ENCODE data around the gene COCH. TPM values are rescaled to one million over a fixed set of nuclear protein-coding genes. Genes with fewer than 3 reads are reported as not detected.
A peak's percentile ranks its signal among the peaks of the same experiment; 100 is the strongest.
"Not testable (repeated sequence)": the region's sequence is repeated elsewhere in the genome, so short reads cannot be mapped to it uniquely, and the experiment has no call there.

The COCH gene
- total RNA-seq, 1 donor from 2014 or later: 35.6 TPM

DNA sequence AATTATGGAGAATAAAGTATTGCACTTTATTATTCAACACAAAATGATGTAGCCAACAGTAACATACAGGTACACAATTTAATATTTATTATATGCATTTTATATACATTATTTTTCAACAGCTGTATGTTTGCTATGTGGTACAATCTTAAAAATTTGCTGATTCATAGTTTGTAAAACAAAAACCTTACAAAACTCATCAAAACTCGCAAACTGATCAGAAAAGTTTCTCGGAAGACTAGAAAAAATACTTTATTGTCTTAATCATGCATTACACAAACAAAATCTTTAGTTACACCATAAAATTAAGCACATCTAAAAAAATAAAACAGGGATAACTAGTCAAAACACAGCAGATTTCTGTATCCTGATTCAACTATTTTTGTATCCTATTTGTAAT lies 19.5 kb downstream of the COCH start:
- no peak overlapping the region for H3K4me3 ChIP-seq
- peaks cover 0 to 4% of the 10 kb centered on the region in 2 donors for H3K36me3 ChIP-seq
- DNase-seq (ENCODE audit: extremely low spot score in 2 of 2): no peak
- no peaks in the 10 kb centered on the region for H3K9me3 ChIP-seq
- intact Hi-C loops (cut with DNase I): no loop called here
- no peak for TF ChIP-seq POLR2AphosphoS5 (IDR thresholded peaks at IDR 0.05; ENCODE audit: insufficient read depth in 1 of 2, low read depth in 1 of 2)
- no peak for TF ChIP-seq POLR2A (IDR thresholded peaks at IDR 0.05)
- TF ChIP-seq, protein P1, sequence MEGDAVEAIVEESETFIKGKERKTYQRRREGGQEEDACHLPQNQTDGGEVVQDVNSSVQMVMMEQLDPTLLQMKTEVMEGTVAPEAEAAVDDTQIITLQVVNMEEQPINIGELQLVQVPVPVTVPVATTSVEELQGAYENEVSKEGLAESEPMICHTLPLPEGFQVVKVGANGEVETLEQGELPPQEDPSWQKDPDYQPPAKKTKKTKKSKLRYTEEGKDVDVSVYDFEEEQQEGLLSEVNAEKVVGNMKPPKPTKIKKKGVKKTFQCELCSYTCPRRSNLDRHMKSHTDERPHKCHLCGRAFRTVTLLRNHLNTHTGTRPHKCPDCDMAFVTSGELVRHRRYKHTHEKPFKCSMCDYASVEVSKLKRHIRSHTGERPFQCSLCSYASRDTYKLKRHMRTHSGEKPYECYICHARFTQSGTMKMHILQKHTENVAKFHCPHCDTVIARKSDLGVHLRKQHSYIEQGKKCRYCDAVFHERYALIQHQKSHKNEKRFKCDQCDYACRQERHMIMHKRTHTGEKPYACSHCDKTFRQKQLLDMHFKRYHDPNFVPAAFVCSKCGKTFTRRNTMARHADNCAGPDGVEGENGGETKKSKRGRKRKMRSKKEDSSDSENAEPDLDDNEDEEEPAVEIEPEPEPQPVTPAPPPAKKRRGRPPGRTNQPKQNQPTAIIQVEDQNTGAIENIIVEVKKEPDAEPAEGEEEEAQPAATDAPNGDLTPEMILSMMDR (IDR thresholded peaks at IDR 0.05): no peak
- H3K27ac ChIP-seq: no peak overlapping the region
- peaks cover 13% of the 10 kb centered on the region for H3K4me1 ChIP-seq
- no peaks in the 10 kb centered on the region for H3K27me3 ChIP-seq

DNA sequence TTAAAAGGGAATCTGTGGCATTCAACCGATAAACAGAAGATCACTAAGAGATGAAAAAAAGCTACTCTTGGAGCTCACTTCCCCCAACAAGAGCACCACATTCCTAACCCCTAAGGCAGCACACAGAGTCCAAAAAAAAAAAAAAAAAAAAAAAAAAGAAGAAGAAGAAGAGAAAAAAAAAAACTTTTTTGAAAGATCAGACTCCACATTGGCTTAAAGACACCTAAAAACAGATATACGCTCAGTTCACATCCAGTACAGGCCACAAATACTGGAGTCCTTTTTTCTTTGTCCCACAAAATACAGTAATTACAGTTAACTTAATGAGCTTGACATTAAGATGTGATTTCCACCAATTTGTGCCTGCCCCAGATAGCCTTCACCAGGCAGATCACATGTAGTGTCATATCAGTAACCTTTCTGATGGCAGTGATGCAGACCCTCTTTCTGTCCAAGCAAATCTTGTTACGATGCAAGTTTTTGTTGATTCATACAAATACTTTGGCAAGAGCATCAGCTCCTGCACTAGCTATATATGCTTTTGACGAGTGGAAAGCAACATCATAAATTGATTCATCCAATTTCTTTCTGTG lies 20.7 kb downstream of the COCH start:
- no peaks in the 10 kb centered on the region for H3K27me3 ChIP-seq
- no peak for DNase-seq (ENCODE audit: extremely low spot score in 2 of 2)
- H3K27ac ChIP-seq: no peak overlapping the region
- H3K36me3 ChIP-seq: peaks cover 0 to 4% of the 10 kb centered on the region in 2 donors
- H3K4me1 ChIP-seq: peaks cover 13% of the 10 kb centered on the region
- H3K4me3 ChIP-seq: no peak overlapping the region
- H3K9me3 ChIP-seq: no peaks in the 10 kb centered on the region
- no peak for TF ChIP-seq POLR2A (IDR thresholded peaks at IDR 0.05)
- TF ChIP-seq, protein P1 (IDR thresholded peaks at IDR 0.05): no peak
- no peak for TF ChIP-seq POLR2AphosphoS5 (IDR thresholded peaks at IDR 0.05; ENCODE audit: insufficient read depth in 1 of 2, low read depth in 1 of 2)
- intact Hi-C loops (cut with DNase I): no loop called here

- intact Hi-C loops (cut with DNase I): no loop called here
- Histone ChIP-seq H3K4me3 (no peak overlapping the region), H3K27ac (peak overlapping the region; percentile 59), H3K27me3 (no peaks in the 10 kb centered on the region), H3K4me1 (peaks cover 13% of the 10 kb centered on the region), H3K9me3 (no peaks in the 10 kb centered on the region), H3K36me3 (peaks cover 0 to 4% of the 10 kb centered on the region in 2 donors)
- no peak for TF ChIP-seq POLR2AphosphoS5 (IDR thresholded peaks at IDR 0.05; ENCODE audit: insufficient read depth in 1 of 2, low read depth in 1 of 2)
- TF ChIP-seq, protein P1 (IDR thresholded peaks at IDR 0.05): no peak
- TF ChIP-seq POLR2A (IDR thresholded peaks at IDR 0.05): no peak
- DNase-seq (ENCODE audit: extremely low spot score in 2 of 2): no peak
Measured at GRCh38 chr14:30896435-30896834, 22.1 kb downstream of the COCH start.

DNA sequence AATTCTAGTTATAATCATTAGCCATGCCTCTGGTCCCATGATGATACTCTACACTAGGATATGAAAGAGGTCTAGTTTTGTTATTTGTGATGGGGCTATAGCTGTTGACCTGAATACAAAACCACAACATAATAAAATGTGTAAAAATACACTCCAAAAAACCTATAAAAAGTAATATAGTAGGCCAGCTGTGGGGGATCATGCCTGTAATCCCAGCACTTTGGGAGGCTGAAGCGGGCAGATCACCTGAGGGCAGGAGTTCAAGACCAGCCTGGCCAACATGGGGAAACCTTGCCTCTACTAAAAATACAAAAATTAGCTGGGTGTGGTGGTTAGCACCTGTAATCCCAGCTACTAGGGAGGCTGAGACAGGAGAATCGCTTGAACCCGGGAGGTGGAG lies 22.8 kb downstream of the COCH start:
- intact Hi-C loops (cut with DNase I); H3K27me3 ChIP-seq; H3K9me3 ChIP-seq; H3K36me3 ChIP-seq; H3K4me3 ChIP-seq; DNase-seq (ENCODE audit: extremely low spot score in 2 of 2): not testable (repeated sequence)
- Histone ChIP-seq H3K27ac (peak overlapping the region; percentile 38), H3K4me1 (peaks cover 13% of the 10 kb centered on the region)

DNA sequence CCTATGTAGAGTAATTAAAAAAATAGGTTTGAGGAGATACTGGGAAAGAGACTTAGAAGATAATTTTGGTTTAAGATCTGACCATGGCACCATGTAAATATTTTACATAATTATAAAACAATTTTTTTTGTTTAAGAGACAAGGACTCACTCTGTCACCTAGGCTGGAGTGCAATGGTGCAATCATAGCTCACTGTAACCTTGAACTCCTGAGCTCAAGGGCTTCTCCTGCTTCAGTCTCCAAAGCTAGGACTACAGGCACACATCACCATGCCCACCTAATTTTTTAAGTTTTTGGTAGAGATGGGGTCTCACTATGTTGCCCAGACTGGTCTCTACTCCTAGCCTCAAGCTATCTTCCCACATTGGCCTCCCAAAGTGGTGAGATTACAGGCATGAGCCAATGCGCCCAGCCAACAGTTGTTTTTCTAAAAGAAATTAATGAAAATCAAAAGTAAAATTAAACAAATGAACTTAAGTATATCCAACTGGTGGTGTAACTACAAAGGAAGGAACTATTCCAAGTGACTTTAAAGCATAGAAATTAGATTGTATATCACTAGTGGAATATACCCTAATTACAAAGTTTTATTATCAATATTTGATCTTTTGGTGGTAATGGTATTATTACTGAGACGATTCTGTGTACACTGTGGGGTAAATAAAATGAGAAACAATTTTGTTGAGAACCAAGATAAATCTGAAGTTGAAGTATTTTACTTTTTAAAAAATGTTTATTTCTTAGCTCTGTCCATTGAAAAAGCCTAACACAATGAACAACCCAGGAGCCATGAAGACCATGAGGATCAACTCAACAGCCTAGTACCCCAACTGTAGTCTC lies 29.1 kb downstream of the COCH start:
- no peak for DNase-seq (ENCODE audit: extremely low spot score in 2 of 2)
- Histone ChIP-seq H3K4me1 (no peaks in the 10 kb centered on the region), H3K9me3 (no peaks in the 10 kb centered on the region), H3K27me3 (no peaks in the 10 kb centered on the region), H3K36me3 (peaks cover 0 to 3% of the 10 kb centered on the region in 2 donors), H3K27ac (no peak overlapping the region), H3K4me3 (no peak overlapping the region)
- intact Hi-C loops (cut with DNase I): no loop called here
- TF ChIP-seq POLR2A (IDR thresholded peaks at IDR 0.05) (no peak), POLR2AphosphoS5 (IDR thresholded peaks at IDR 0.05; ENCODE audit: insufficient read depth in 1 of 2, low read depth in 1 of 2) (no peak)
- TF ChIP-seq, protein P1 (IDR thresholded peaks at IDR 0.05): no peak
